CD4-positive, alpha-beta T cell treated with Interferon gamma for 1 hour (primary cell): ENCODE results near the gene KLB.

Experiments used
- DNase-seq: peaks from one replicate; pipeline ENCODE4 v3.0.0-alpha.2; 2020

The KLB gene

GRCh38 chr4:39466747-39467146 lies 60.0 kb downstream of the KLB start:
- DNase-seq: no peak

- DNase-seq: no peak
These were observed 60.7 kb downstream of the KLB start for GRCh38 chr4:39467464-39467863.

DNA sequence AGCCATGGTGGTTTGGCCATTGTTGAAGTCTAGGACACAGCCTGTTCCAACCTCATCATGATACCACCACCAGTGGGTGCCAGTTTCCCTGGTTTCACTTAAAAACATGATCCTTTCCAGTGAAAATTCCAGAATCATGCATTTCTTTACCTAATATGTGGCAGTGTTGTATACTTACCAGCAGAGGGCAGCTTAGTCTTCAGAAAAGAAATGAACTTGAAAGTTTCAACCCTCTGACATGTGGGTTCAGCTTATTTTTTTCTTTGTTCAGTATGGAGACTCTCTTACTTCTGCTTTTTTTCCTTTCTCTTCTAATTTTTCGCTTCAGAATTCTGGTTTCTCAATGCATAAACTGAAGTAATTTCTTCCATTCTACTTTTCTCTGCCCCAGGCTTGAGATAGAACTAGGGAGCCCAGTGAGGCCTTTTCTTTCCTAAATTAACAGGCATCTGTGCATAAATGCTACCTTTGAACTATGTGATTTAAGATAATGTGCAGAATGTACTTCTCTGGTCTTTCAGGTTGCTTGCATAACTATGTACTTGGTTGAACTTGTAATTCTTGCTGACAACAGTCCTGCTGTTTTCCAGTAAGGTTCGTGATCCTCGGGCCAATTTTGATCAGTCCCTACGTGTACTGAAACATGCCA lies 62.8 kb downstream of the KLB start:
- DNase-seq: peak; percentile 9

DNA sequence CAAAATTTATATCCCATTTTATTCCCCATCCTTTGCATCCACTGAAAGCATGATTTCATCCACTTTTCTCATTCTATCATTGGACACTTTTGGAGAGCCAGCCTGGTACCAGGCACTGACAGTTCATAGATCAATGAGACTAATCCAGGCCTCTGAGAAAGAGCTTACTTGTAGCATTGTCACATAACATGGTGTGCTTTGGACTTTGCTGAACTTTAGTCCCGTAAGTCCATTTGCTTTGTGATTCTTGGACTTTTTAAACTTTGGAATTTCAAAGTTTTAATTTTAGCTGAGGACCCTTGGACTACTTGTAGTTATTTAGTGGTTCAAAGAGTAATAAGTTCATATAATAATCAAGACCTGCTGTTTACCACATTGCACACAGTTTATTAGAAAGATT lies 63.7 kb downstream of the KLB start:
- DNase-seq: no peak

DNA sequence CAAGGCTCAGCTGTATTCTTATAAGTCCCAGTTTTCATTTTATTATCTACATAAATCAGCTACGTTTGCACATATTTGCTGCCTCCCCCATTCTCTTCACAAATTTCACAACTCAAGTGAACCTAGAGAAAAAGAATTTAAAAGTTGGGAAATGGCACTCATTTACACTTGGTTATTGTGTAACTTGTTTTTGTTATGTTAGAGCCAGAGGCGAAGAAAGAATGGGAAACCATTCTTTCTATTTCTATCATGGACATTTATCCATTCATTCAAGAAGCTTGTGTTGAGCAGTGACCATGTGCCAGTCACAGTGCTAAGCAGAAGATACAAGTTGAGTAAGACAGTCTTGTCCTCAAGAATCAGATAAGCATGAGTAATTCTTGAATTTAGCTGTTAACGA lies 65.7 kb downstream of the KLB start:
- no peak for DNase-seq

- DNase-seq: no peak
These were observed 69.6 kb downstream of the KLB start for GRCh38 chr4:39476187-39476895.

DNA sequence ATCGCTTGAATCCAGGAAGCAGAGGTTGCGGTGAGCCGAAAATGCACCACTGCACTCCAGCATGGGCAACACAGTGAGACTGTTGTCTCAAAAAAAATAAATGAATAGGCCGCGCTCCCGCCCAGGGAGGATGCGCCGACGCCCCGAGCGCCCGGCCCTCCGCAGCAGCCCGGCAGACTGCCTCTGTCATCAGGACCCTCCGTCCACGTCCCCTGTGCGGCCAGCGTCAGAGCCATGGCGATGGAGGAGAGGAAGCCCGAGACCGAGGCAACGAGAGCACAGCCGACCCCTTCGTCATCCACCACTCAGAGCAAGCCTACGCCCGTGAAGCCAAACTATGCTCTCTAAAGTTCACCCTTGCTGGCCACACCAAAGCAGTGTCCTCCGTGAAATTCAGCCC lies 73.5 kb downstream of the KLB start:
- DNase-seq: no peak

GRCh38 chr4:39480902-39481695 lies 74.4 kb downstream of the KLB start:
- DNase-seq: no peak

DNA sequence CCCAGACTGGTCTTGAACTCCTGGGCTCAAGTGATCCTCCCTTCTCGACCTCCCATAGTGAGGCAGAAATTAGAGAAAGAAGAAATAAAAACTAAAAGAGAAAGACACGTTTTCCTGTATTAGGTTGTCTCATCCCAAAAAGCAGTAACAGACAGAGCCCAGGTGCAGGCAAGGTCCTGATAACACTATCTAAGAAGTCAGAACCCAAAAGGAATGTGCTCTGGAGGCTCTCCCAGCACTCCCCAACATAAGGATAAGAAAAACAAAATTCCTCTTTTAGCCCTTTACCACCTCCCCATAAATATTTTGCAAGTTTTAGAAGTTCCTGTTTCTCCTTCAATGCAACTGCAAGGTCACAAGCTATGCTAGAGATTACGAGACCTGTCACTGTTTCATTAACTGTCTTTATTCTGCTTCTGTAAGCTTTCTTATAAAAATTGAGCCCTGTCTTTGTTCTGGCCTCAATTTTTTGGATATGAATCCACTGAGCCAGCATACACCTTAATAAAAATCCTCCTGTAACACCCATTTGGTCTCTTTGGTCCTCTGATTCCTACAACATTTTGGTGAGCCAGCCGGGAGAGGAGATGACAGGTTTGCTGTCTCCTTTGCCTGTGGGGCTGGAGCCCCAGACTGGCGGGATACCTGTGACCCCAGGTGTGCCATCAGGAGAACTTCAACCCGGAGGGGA lies 78.0 kb downstream of the KLB start:
- DNase-seq: no peak

- no peak for DNase-seq
These were observed 79.6 kb downstream of the KLB start for GRCh38 chr4:39486221-39486804.

GRCh38 chr4:39490322-39490721 lies 83.6 kb downstream of the KLB start:
- no peak for DNase-seq

GRCh38 chr4:39494354-39494753 lies 87.6 kb downstream of the KLB start:
- DNase-seq: no peak

DNA sequence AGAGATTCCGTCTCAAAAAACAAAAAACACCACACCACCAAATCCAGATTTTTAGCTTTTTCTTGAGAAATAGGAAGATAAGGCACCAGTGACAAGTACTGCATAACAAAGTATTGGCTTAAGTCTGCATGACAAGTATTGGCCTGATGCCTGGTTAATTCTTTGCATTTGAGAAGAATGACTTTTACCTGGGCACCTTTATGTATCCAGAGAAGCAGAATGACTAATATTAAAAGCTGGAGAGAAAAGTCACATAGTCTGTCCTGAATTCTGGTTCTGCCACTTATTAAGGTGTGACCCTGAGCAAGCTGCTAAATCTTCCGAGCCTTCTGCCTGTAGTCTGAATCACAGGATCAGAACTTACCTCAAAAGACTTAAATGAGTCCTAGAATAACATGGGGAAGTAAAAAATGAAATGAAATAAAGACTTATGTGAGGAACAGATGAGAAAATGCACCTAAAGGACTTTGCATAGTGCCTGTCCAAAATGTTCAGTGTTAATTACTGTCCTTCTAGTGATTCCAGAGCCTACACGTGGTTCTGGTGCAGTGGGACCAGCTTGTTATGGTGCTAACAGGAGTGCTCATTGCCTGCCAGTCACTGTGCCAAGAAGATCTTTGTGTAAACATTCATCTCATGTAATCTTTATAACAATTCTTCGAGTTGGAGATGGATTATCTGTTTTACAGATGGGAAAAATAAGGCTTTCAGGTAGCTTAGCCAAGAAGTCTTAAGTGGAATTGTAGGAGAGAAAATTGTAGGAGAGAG lies 88.9 kb downstream of the KLB start:
- DNase-seq: no peak

DNA sequence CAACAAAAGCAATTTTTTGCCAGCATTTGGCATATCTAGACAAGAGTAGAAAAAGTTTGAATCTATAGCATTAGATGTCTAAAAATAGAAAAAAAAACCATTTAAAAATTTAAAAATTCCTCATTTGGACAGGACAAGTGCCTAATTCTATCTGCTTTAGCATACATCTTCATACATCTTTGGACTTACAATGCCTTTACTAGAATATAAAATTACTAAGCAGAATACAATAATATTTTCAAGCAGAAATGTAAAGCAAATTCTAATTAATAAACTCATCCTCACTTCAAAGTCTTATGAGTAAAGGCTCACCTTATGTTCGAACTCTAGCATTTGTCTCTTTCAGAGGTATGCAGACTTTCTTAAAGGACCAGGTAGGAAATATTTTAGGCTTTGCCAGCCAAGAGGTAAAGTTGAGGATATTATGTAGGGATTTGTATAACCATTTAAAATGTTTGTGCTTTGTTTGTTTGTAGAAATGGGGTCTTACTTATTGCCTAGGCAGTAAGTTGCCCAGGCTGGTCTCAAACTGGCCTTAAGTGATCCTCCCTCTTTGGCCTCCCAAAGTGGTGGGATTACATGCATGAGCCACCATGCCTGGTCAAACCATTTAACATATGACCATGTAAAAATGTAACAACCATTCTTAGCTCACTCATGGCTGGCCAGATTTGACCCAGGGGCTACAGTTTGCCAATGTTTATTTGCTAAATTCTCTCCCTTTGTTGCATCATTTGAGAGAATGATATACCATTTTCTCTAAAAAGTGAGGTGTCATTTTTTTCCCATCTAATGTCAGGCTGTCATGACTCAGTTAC lies 91.4 kb downstream of the KLB start:
- DNase-seq: no peak

GRCh38 chr4:39498727-39499020 lies 91.9 kb downstream of the KLB start:
- no peak for DNase-seq
